GM21390 (cell line): ENCODE results near the gene GPC6.
"Not testable (repeated sequence)": the region's sequence is repeated elsewhere in the genome, so short reads cannot be mapped to it uniquely, and the experiment has no call there.

Source experiments
- ATAC-seq: cut with Tn5 transposase; IDR thresholded peaks from one replicate; pipeline ENCODE4 v1.9.1; 2021; ENCODE audit not compliant: unreplicated experiment

The GPC6 gene

GRCh38 chr13:93226623-93227279 is at the start of gene GPC6:
GPC6 (plus strand) TSS chr13:93226807.
- ATAC-seq, result no peak

- no peak for ATAC-seq
These were observed 46.1 kb upstream of the GPC6 start for GRCh38 chr13:93180356-93180969.

- ATAC-seq, result no peak
These were observed 44.2 kb upstream of the GPC6 start for GRCh38 chr13:93182406-93182805.

GRCh38 chr13:93183302-93183701 is 43.3 kb upstream of the GPC6 start:
- no peak for ATAC-seq

GRCh38 chr13:93190006-93190405 is 36.6 kb upstream of the GPC6 start:
- ATAC-seq, result no peak

- ATAC-seq, result no peak
These were observed 32.9 kb upstream of the GPC6 start for GRCh38 chr13:93193682-93194081.

GRCh38 chr13:93199856-93200255 is 26.8 kb upstream of the GPC6 start:
- ATAC-seq, result no peak

GRCh38 chr13:93200626-93201025 is 26.0 kb upstream of the GPC6 start:
- ATAC-seq, result no peak

- no peak for ATAC-seq
These were observed 24.5 kb upstream of the GPC6 start for GRCh38 chr13:93201992-93202558.

GRCh38 chr13:93206778-93207392 is 19.7 kb upstream of the GPC6 start:
- ATAC-seq, result not testable (repeated sequence)

- ATAC-seq, result no peak
These were observed 10.5 kb upstream of the GPC6 start for GRCh38 chr13:93216122-93216521.

- no peak for ATAC-seq
These were observed 8.8 kb upstream of the GPC6 start for GRCh38 chr13:93217721-93218261.

- ATAC-seq, result no peak
These were observed 8.0 kb upstream of the GPC6 start for GRCh38 chr13:93218583-93218982.

GRCh38 chr13:93220073-93220472 is 6.5 kb upstream of the GPC6 start:
- no peak for ATAC-seq

- no peak for ATAC-seq
These were observed 3.6 kb upstream of the GPC6 start for GRCh38 chr13:93222976-93223375.

- no peak for ATAC-seq
These were observed 2.1 kb upstream of the GPC6 start for GRCh38 chr13:93224535-93224934.

GRCh38 chr13:93225610-93226009 is 997 bp upstream of the GPC6 start:
- ATAC-seq, result no peak

GRCh38 chr13:93226065-93226622 is 463 bp upstream of the GPC6 start:
- ATAC-seq, result no peak

- ATAC-seq, result no peak
These were observed 772 bp downstream of the GPC6 start for GRCh38 chr13:93227280-93227877.

GRCh38 chr13:93227878-93228642 is 1.5 kb downstream of the GPC6 start:
- no peak for ATAC-seq

- ATAC-seq, result no peak
These were observed 2.0 kb downstream of the GPC6 start for GRCh38 chr13:93228643-93228937.
